Right lobe of liver (tissue), 6 donors: ENCODE measurements around the gene FBXO41. TPM values are rescaled to one million over a fixed set of nuclear protein-coding genes. Genes with fewer than 3 reads are reported as not detected.

Experiments
- ATAC-seq, 4 donors: fragments of 200-7000 bp; cut with Tn5 transposase; one replicate each; pipeline ENCODE4 v1.9.1; 2020; ENCODE audit warnings: mild to moderate bottlenecking in 4 of 4, moderate library complexity in 4 of 4
- DNase-seq, 3 donors: peaks; one replicate each; pipeline ENCODE4 v3.0.0-alpha.2; 2020
- H3K27ac ChIP-seq, 3 donors: fragments of 200-600 bp; one replicate each; pipeline ENCODE4 v1.8.0; 2022
- H3K27me3 ChIP-seq, 2 donors: fragments of 200-600 bp; one replicate each; pipeline ENCODE4 v1.8.0; 2022
- H3K36me3 ChIP-seq, 4 donors: fragments of 200-600 bp; sonication (generic) in 1 of 4; one replicate each; pipeline versions ENCODE4 v1.5.1 to v1.8.0; 2017 to 2022; ENCODE audit warnings: control low read depth in 1 of 4
- H3K4me1 ChIP-seq, 4 donors: fragments of 200-600 bp; sonication (generic) in 1 of 4; one replicate each; pipeline versions ENCODE4 v1.5.1 to v1.8.0; 2017 to 2022; ENCODE audit warnings: control low read depth in 1 of 4
- H3K4me3 ChIP-seq, 3 donors: fragments of 200-600 bp; one replicate each; pipeline ENCODE4 v1.8.0; 2022
- H3K9me3 ChIP-seq, 4 donors: fragments of 200-600 bp; sonication (generic) in 1 of 4; one replicate each; pipeline versions ENCODE4 v1.5.1 to v1.8.0; 2017 to 2022; ENCODE audit warnings: control low read depth in 1 of 4
- CTCF ChIP-seq, 4 donors: fragments of 200-600 bp in 3 of 4; fragments of 450-650 bp in 1 of 4; IDR thresholded peaks; one replicate each; pipeline versions ENCODE4 v1.5.1 to v1.8.0; 2016 to 2022; ENCODE audit warnings: antibody characterized with exemption in 4 of 4, mild to moderate bottlenecking in 2 of 4
- POLR2A ChIP-seq: fragments of 450-650 bp; IDR thresholded peaks from one replicate; pipeline ENCODE4 v1.6.1; 2017; ENCODE audit warnings: antibody characterized with exemption, mild to moderate bottlenecking
- WGBS: methylation state at CpG from one replicate; pipeline ENCODE4 v1.1.6; 2018; ENCODE audit warnings: low coverage, low lambda C conversion rate; ENCODE audit not compliant: insufficient coverage; ENCODE audit errors: missing lambda C conversion rate; 5-methylcytosine and 5-hydroxymethylcytosine counted together
- intact Hi-C, 2 donors: fragments of 100-400 bp; cut with DNase I; formaldehyde crosslinking; loops; one replicate each; pipeline versions ENCODE4 v1.11.2 to v1.14.1; 2022
- total RNA-seq, 6 experiments: library from RNA; depleted of rRNA in 2 of 6; stranded (reverse); fragments of >200 nt in 2 of 6; fragmentation: NEBNext Ultra II Directional in 3 of 6; extraction: Animal tissue kit (Norgen Biotek cat#: 25700) in 3 of 6; gene quantifications; one replicate each; pipeline versions ENCODE4 v1.1.0 to v1.2.4, GENCODE V29; 2016 to 2023
- donor health status: DM: no; HTN: yes; CAD: no.
- donor health status: DM: no; HTN: no; CAD: no.
- donor health status: DM: no; HTN: no; CAD: no.
- donor health status: DM: no; HTN: yes; CAD: no.
- donor health status: DM: no; HTN: yes; CAD: no.

FBXO41 gene
- total RNA-seq, 6 experiments from 2014 or later, result 0.13 to 0.65 (median 0.38) TPM

GRCh38 chr2:73238976-73239375 lies 45.3 kb downstream of the FBXO41 start:
- Histone ChIP-seq H3K4me1 (peaks cover 0 to 12% (median 3%) of the 10 kb centered on the region in 4 donors), H3K27me3 (no peaks in the 10 kb centered on the region), H3K4me3 (no peak overlapping the region), H3K36me3 (peaks cover 0 to 45% (median 8%) of the 10 kb centered on the region in 4 donors), H3K9me3 (no peaks in the 10 kb centered on the region), H3K27ac (no peak overlapping the region)
- ATAC-seq, result no peak
- 88% methylated on average over 1 of the region's 1 CpG for WGBS
- intact Hi-C loops, result no loop called here
- TF ChIP-seq POLR2A, result no peak
- TF ChIP-seq CTCF (IDR thresholded peaks at IDR 0.05), result no peak
- DNase-seq, result no peak

GRCh38 chr2:73238149-73238548 lies 46.1 kb downstream of the FBXO41 start:
- Histone ChIP-seq H3K27me3 (no peaks in the 10 kb centered on the region), H3K4me3 (no peak overlapping the region), H3K36me3 (peaks cover 0 to 37% (median 5%) of the 10 kb centered on the region in 4 donors), H3K27ac (no peak overlapping the region), H3K9me3 (no peaks in the 10 kb centered on the region), H3K4me1 (peaks cover 0 to 12% (median 3%) of the 10 kb centered on the region in 4 donors)
- intact Hi-C loops, result no loop called here
- ATAC-seq, result no peak
- DNase-seq, result no peak
- 96% methylated on average over 2 of the region's 3 CpGs for WGBS
- TF ChIP-seq POLR2A (no peak), CTCF (IDR thresholded peaks at IDR 0.05) (no peak)

- WGBS, result 60% methylated on average over 1 of the region's 1 CpG
- no peak for ATAC-seq
- H3K36me3 ChIP-seq, result peaks cover 0 to 28% (median 2%) of the 10 kb centered on the region in 4 donors
- H3K4me3 ChIP-seq, result no peak overlapping the region
- no peaks in the 10 kb centered on the region for H3K27me3 ChIP-seq
- H3K9me3 ChIP-seq, result no peaks in the 10 kb centered on the region
- TF ChIP-seq CTCF (IDR thresholded peaks at IDR 0.05), result no peak
- no peak for TF ChIP-seq POLR2A
- intact Hi-C loops, result no loop called here
- no peak overlapping the region for H3K27ac ChIP-seq
- H3K4me1 ChIP-seq, result peaks cover 0 to 17% (median 3%) of the 10 kb centered on the region in 4 donors
- no peak for DNase-seq
Measured at GRCh38 chr2:73237168-73237567, 47.1 kb downstream of the FBXO41 start.

- H3K9me3 ChIP-seq, result no peaks in the 10 kb centered on the region
- H3K27me3 ChIP-seq, result no peaks in the 10 kb centered on the region
- intact Hi-C loops, result no loop called here
- no peak for ATAC-seq
- WGBS, result 51% methylated on average over 11 of the region's 11 CpGs
- peaks cover 0 to 17% (median 3%) of the 10 kb centered on the region in 4 donors for H3K4me1 ChIP-seq
- H3K36me3 ChIP-seq, result peaks cover 0 to 12% (median 0%) of the 10 kb centered on the region in 4 donors
- no peak overlapping the region for H3K27ac ChIP-seq
- H3K4me3 ChIP-seq, result peak overlapping the region; percentile 83 to 94 (median 90)
- DNase-seq, result no peak
- TF ChIP-seq POLR2A (no peak), CTCF (IDR thresholded peaks at IDR 0.05) (no peak)
Measured at GRCh38 chr2:73235315-73236028, 48.8 kb downstream of the FBXO41 start.
